Stomach (tissue), 9 donors: ENCODE measurements around the gene MGAT5. TPM values are rescaled to one million over a fixed set of nuclear protein-coding genes. Genes with fewer than 3 reads are reported as not detected.

Experiments used
- DNase-seq, 2 donors: peaks; one replicate each; pipeline versions ENCODE4 v3.0.0 to v3.0.0-alpha.2; 2013 to 2019
- H3K27ac ChIP-seq, 5 donors: fragments of 200-600 bp in 4 of 5; sonication (generic) in 4 of 5; one replicate each; pipeline ENCODE4 v1.5.1; 2013 to 2019; ENCODE audit warnings: mild to moderate bottlenecking in 1 of 5, moderate library complexity in 1 of 5
- H3K27me3 ChIP-seq, 3 donors: fragments of 200-600 bp; sonication (generic); one replicate each; pipeline ENCODE4 v1.5.1; 2017 to 2019; ENCODE audit warnings: mixed run types in 1 of 3
- H3K36me3 ChIP-seq, 4 donors: fragments of 200-600 bp; sonication (generic); 1 replicate in 3 of 4; 2 replicates in 1 of 4; pipeline ENCODE4 v1.5.1; 2016 to 2019
- H3K4me1 ChIP-seq, 4 donors: fragments of 200-600 bp; sonication (generic); one replicate each; pipeline ENCODE4 v1.5.1; 2016 to 2019
- H3K4me3 ChIP-seq, 4 donors: fragments of 200-600 bp; sonication (generic) in 3 of 4; one replicate each; pipeline ENCODE4 v1.5.1; 2016 to 2019; ENCODE audit warnings: mild to moderate bottlenecking in 1 of 4
- H3K9me3 ChIP-seq, 4 donors: fragments of 200-600 bp; sonication (generic); one replicate each; pipeline ENCODE4 v1.5.1; 2016 to 2019
- EP300 ChIP-seq: sonication (generic); formaldehyde crosslinking; IDR thresholded peaks from one replicate; pipeline ENCODE4 v1.6.1; 2017; ENCODE audit warnings: antibody characterized with exemption
- POLR2A ChIP-seq, 4 donors: fragments of 450-650 bp; IDR thresholded peaks; one replicate each; pipeline ENCODE4 v1.6.1; 2016; ENCODE audit warnings: antibody characterized with exemption in 4 of 4, control low read depth in 2 of 4, mild to moderate bottlenecking in 1 of 4, moderate library complexity in 1 of 4
- POLR2AphosphoS5 ChIP-seq, 3 donors: sonication (generic); formaldehyde crosslinking; IDR thresholded peaks; one replicate each; pipeline ENCODE4 v1.6.1; 2016; ENCODE audit warnings: antibody characterized with exemption in 3 of 3
- WGBS, 5 donors: extraction: QIAGEN DNeasy Blood & Tissue Kit in 3 of 5; methylation state at CpG; one replicate each; pipeline versions ENCODE4 v1.1.5 to v1.1.7; 2013 to 2018; 5-methylcytosine and 5-hydroxymethylcytosine counted together
- intact Hi-C: fragments of 100-400 bp; cut with DNase I; formaldehyde crosslinking; loops from one replicate; pipeline ENCODE4 v1.15.1; 2023; ENCODE audit warnings: low total_unique reads
- polyA plus RNA-seq, 3 donors: library from polyadenylated mRNA; stranded (reverse); fragments of 200-250 nt; gene quantifications; one replicate each; pipeline ENCODE4 v1.2.3, GENCODE V29; 2013
- total RNA-seq, 5 donors: library from RNA; depleted of rRNA; stranded (reverse); fragments of >200 nt; gene quantifications; one replicate each; pipeline versions ENCODE4 v1.1.0 to v1.2.3, GENCODE V29; 2014 to 2016
- TF ChIP-seq, protein P1 (sequence below), 7 experiments: fragments of 450-650 bp in 4 of 7; fragments of 200-600 bp in 3 of 7; sonication (generic) in 3 of 7; IDR thresholded peaks; one replicate each; pipeline ENCODE4 v1.5.1; 2016 to 2019; ENCODE audit warnings: antibody characterized with exemption in 7 of 7, control low read depth in 2 of 7, mild to moderate bottlenecking in 1 of 7
- donor health status: healthy with polysubstance abuse.
- donor health status: Bipolar disorder and iron deficiency.
- donor health status: healthy.

MGAT5 gene
- total and polyA plus RNA-seq, 8 donors: 3.9 to 125 (median 46.0) TPM

DNA sequence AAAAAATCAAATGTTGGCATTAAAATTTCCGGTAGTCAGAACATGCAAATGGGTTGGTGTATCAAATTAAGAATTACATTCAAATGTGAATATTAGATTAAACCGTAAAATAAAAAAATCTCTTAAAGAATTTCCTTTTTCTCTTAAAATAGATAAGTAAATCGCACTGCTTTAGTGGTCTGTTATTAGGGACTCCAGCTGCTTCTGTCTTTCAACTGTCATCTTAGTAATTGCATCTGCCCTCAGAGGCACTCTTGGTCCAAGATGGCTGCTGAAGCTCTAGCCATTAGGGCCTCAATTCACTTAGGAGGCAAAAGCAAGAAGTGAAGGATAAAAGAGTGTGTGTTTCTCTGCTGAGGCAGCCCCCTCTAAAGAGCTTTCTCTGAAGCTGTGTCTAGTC lies 132.4 kb downstream of the MGAT5 start:
- peaks cover 0 to 10% (median 2%) of the 10 kb centered on the region in 4 donors for H3K36me3 ChIP-seq
- WGBS, 5 donors: 97 to 99% (median 98%) methylated on average over 3 of the region's 3 CpGs
- peaks cover 0 to 3% (median under 1%) of the 10 kb centered on the region in 4 donors for H3K4me1 ChIP-seq

DNA sequence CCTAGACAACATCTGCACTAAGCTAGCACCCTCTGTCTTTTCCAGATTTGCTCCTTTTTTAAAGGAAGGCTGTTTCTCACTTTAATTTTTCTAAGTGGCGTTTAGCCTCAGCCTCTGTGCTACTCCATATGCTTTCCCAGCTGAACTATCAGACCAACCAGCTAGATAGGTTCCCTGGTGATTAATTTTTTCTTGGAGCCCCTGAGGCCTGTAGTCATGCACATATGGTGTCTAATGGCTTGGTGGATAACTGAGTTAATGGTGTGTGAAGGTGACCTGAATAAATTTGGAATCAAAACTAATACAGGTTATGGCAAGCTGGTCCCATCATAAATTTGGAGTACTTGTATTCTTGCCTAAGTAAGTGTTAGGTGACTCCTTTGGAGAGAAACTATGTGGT lies 135.5 kb downstream of the MGAT5 start:
- 97 to 100% (median 100%) methylated on average over 1 of the region's 1 CpG for WGBS, 5 donors
- no peak for DNase-seq
- no peaks in the 10 kb centered on the region for H3K27me3 ChIP-seq
- H3K27ac ChIP-seq: no peak overlapping the region
- TF ChIP-seq, protein P1, sequence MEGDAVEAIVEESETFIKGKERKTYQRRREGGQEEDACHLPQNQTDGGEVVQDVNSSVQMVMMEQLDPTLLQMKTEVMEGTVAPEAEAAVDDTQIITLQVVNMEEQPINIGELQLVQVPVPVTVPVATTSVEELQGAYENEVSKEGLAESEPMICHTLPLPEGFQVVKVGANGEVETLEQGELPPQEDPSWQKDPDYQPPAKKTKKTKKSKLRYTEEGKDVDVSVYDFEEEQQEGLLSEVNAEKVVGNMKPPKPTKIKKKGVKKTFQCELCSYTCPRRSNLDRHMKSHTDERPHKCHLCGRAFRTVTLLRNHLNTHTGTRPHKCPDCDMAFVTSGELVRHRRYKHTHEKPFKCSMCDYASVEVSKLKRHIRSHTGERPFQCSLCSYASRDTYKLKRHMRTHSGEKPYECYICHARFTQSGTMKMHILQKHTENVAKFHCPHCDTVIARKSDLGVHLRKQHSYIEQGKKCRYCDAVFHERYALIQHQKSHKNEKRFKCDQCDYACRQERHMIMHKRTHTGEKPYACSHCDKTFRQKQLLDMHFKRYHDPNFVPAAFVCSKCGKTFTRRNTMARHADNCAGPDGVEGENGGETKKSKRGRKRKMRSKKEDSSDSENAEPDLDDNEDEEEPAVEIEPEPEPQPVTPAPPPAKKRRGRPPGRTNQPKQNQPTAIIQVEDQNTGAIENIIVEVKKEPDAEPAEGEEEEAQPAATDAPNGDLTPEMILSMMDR (IDR thresholded peaks at IDR 0.05): no peak
- TF ChIP-seq EP300 (no peak), POLR2A (IDR thresholded peaks at IDR 0.05) (no peak), POLR2AphosphoS5 (IDR thresholded peaks at IDR 0.05) (no peak)
- no peaks in the 10 kb centered on the region for H3K9me3 ChIP-seq
- intact Hi-C loops: no loop called here
- no peak overlapping the region for H3K4me3 ChIP-seq
- H3K36me3 ChIP-seq: peaks cover 0 to 10% (median 0%) of the 10 kb centered on the region in 4 donors
- H3K4me1 ChIP-seq: peaks cover 0 to 15% (median 4%) of the 10 kb centered on the region in 4 donors

More for the DNA sequence above, 132.4 kb downstream of the MGAT5 start:
- intact Hi-C loops: no loop called here
- no peak overlapping the region for H3K4me3 ChIP-seq
- no peak overlapping the region for H3K27ac ChIP-seq
- TF ChIP-seq, protein P1 (IDR thresholded peaks at IDR 0.05): no peak
- TF ChIP-seq POLR2AphosphoS5 (IDR thresholded peaks at IDR 0.05): no peak
- TF ChIP-seq EP300: no peak
- no peak for TF ChIP-seq POLR2A (IDR thresholded peaks at IDR 0.05)
- no peaks in the 10 kb centered on the region for H3K27me3 ChIP-seq
- no peak for DNase-seq
- H3K9me3 ChIP-seq: no peaks in the 10 kb centered on the region

DNA sequence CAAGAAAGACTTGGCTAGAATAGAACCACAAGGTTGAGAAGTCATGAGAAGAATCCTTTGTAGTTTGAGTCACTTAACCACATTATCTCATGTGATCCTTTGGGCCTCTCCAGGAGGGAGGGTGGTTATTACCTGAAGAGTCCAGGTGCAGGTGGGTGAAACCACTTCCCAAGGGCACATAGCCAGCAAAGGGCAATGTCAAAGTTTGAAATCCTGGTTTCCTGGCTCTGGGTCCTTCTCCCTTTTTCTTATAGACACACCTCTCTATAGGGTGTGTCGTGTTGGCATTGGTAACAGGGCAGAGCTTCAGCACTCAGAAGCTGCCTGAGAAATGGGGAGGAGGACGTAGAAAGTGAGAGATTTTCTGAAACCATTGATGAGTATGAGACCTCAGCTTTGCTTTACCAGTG lies 137.9 kb downstream of the MGAT5 start:
- Histone ChIP-seq H3K4me1 (peaks cover 0 to 15% (median 4%) of the 10 kb centered on the region in 4 donors), H3K4me3 (no peak overlapping the region), H3K36me3 (peaks cover 0 to 14% (median 0%) of the 10 kb centered on the region in 4 donors), H3K9me3 (no peaks in the 10 kb centered on the region), H3K27me3 (no peaks in the 10 kb centered on the region), H3K27ac (no peak overlapping the region)
- no peak for DNase-seq
- TF ChIP-seq POLR2AphosphoS5 (IDR thresholded peaks at IDR 0.05): no peak
- no peak for TF ChIP-seq EP300
- intact Hi-C loops: no loop called here
- 35 to 62% (median 47%) methylated on average over 2 of the region's 2 CpGs for WGBS, 5 donors

GRCh38 chr2:134392442-134393074 lies 138.7 kb downstream of the MGAT5 start:
- intact Hi-C loops: no loop called here
- no peak overlapping the region for H3K4me3 ChIP-seq
- 77 to 89% (median 83%) methylated on average over 6 to 7 of the region's 7 CpGs for WGBS, 5 donors
- DNase-seq: no peak
- peaks cover 0 to 15% (median 4%) of the 10 kb centered on the region in 4 donors for H3K4me1 ChIP-seq
- no peaks in the 10 kb centered on the region for H3K9me3 ChIP-seq
- TF ChIP-seq EP300: no peak
- TF ChIP-seq, protein P1 (IDR thresholded peaks at IDR 0.05): no peak
- peaks cover 0 to 19% (median 0%) of the 10 kb centered on the region in 4 donors for H3K36me3 ChIP-seq
- no peak overlapping the region for H3K27ac ChIP-seq
- H3K27me3 ChIP-seq: no peaks in the 10 kb centered on the region

GRCh38 chr2:134393075-134393461 lies 139.2 kb downstream of the MGAT5 start:
- Histone ChIP-seq H3K4me1 (peaks cover 0 to 15% (median 4%) of the 10 kb centered on the region in 4 donors), H3K27ac (no peak overlapping the region), H3K4me3 (no peak overlapping the region), H3K36me3 (peaks cover 0 to 22% (median 0%) of the 10 kb centered on the region in 4 donors), H3K27me3 (no peaks in the 10 kb centered on the region), H3K9me3 (no peaks in the 10 kb centered on the region)
- TF ChIP-seq EP300 (no peak), POLR2A (IDR thresholded peaks at IDR 0.05) (no peak), POLR2AphosphoS5 (IDR thresholded peaks at IDR 0.05) (no peak)
- TF ChIP-seq, protein P1 (IDR thresholded peaks at IDR 0.05): no peak
- intact Hi-C loops: no loop called here
- 91 to 93% (median 91%) methylated on average over 3 of the region's 3 CpGs for WGBS, 5 donors
- DNase-seq: peak in 1 of 2 donors; percentile 65
